CD4-positive, alpha-beta T cell (primary cell): ENCODE results near the gene ARSI. TPM values are rescaled to one million over a fixed set of nuclear protein-coding genes. Genes with fewer than 3 reads are reported as not detected.

Experiments
- ATAC-seq: fragments of 200-7000 bp; cut with Tn5 transposase; one replicate; pipeline ENCODE4 v1.10.0; 2022; ENCODE audit warnings: mild to moderate bottlenecking; ENCODE audit not compliant: poor library complexity
- CTCF ChIA-PET: fragments of 350-600 bp; sonication (Branson Sonifier 250); formaldehyde crosslinking; loops from one replicate; lab custom pipeline; 2021; ENCODE audit warnings: antibody characterized with exemption, inconsistent platforms; lab: Charles Lee
- POLR2A ChIA-PET: fragments of 350-600 bp; sonication (Branson Sonifier 250); formaldehyde crosslinking; loops from one replicate; lab custom pipeline; 2021; ENCODE audit warnings: antibody characterized with exemption, inconsistent platforms; lab: Charles Lee
- DNase-seq, 14 experiments: peaks; one replicate each; pipeline ENCODE4 v3.0.0-alpha.2; 2013 to 2020; ENCODE audit warnings: mixed read lengths in 2 of 14
- H3K27ac ChIP-seq, 2 donors: one replicate each; pipeline versions ENCODE4 v1.5.1 to v1.7.0; 2013; ENCODE audit warnings: low read length in 2 of 2, low read depth in 1 of 2, mild to moderate bottlenecking in 1 of 2
- H3K27me3 ChIP-seq, 2 experiments: 1 replicate in 1 of 2; 2 replicates in 1 of 2; pipeline versions ENCODE4 v1.6.1 to v1.7.0; 2013; ENCODE audit warnings: low read length in 2 of 2, control low read depth in 1 of 2, mild to moderate bottlenecking in 1 of 2, moderate library complexity in 1 of 2; ENCODE audit not compliant: insufficient read depth in 2 of 2, control insufficient read depth in 1 of 2
- H3K36me3 ChIP-seq: one replicate; pipeline ENCODE4 v1.6.1; 2013; ENCODE audit warnings: low read length, control low read depth; ENCODE audit not compliant: insufficient read depth
- H3K4me1 ChIP-seq: one replicate; pipeline ENCODE4 v1.6.1; 2013; ENCODE audit warnings: low read length, control low read depth; ENCODE audit not compliant: insufficient read depth
- H3K4me3 ChIP-seq: one replicate; pipeline ENCODE4 v1.5.1; 2013; ENCODE audit warnings: mild to moderate bottlenecking, low read length, moderate library complexity
- H3K9me3 ChIP-seq, 2 experiments: 1 replicate in 1 of 2; 2 replicates in 1 of 2; pipeline versions ENCODE4 v1.6.1 to v1.7.0; 2013; ENCODE audit warnings: low read length in 2 of 2, mild to moderate bottlenecking in 2 of 2, control low read depth in 1 of 2, moderate library complexity in 1 of 2; ENCODE audit not compliant: control insufficient read depth in 1 of 2, insufficient read depth in 1 of 2
- H3K27ac Mint-ChIP-seq: one replicate; pipeline ENCODE4 v1.8.0; 2020; ENCODE audit warnings: mixed read lengths
- H3K27me3 Mint-ChIP-seq: one replicate; pipeline ENCODE4 v1.8.0; 2021; ENCODE audit warnings: mixed read lengths
- H3K36me3 Mint-ChIP-seq: one replicate; pipeline ENCODE4 v1.8.0; 2021; ENCODE audit warnings: low read depth, mixed read lengths
- H3K4me1 Mint-ChIP-seq: one replicate; pipeline ENCODE4 v1.8.0; 2021; ENCODE audit warnings: low read depth, mixed read lengths
- H3K4me3 Mint-ChIP-seq: one replicate; pipeline ENCODE4 v1.8.0; 2020; ENCODE audit warnings: mild to moderate bottlenecking, mixed read lengths
- H3K9me3 Mint-ChIP-seq: one replicate; pipeline ENCODE4 v1.8.0; 2020; ENCODE audit warnings: mixed read lengths
- CTCF ChIP-seq: fragments of 200-600 bp; IDR thresholded peaks from one replicate; pipeline ENCODE4 v1.8.0; 2022; ENCODE audit warnings: antibody characterized with exemption, mild to moderate bottlenecking
- intact Hi-C, 2 experiments: fragments of 100-400 bp; cut with DNase I in 1 of 2; cut with micrococcal nuclease in 1 of 2; formaldehyde crosslinking; loops; one replicate each; pipeline versions ENCODE4 v1.15.1 to v1.9.0; 2023 to 2025; cut with DNase I, micrococcal nuclease
- total RNA-seq, 174 experiments: library from RNA in 2 of 174; stranded (reverse) in 2 of 174; gene quantifications; one replicate each; pipeline ENCODE4 v1.2.3 and lab custom pipeline; 2021 to 2026

Gene ARSI
- total RNA-seq, 2 experiments from 2014 or later, result 0.22 to 0.56 TPM

- Mint-ChIP-seq H3K4me1 (no peaks in the 10 kb centered on the region), H3K9me3 (no peaks in the 10 kb centered on the region), H3K4me3 (no peak overlapping the region), H3K36me3 (no peaks in the 10 kb centered on the region), H3K27ac (no peak overlapping the region), H3K27me3 (peaks cover 18% of the 10 kb centered on the region)
- intact Hi-C loops, result no loop called here
- H3K36me3 ChIP-seq, result no peaks in the 10 kb centered on the region
- no peak overlapping the region for H3K4me3 ChIP-seq
- DNase-seq (no peak), ATAC-seq (no peak)
- H3K27ac ChIP-seq, result no peak overlapping the region
- POLR2A ChIA-PET, result no interaction called here
- H3K27me3 ChIP-seq, result no peaks in the 10 kb centered on the region
- TF ChIP-seq CTCF, result no peak
- CTCF ChIA-PET, result no interaction called here
- H3K9me3 ChIP-seq, result peaks cover 0 to 5% of the 10 kb centered on the region in 2 experiments
- H3K4me1 ChIP-seq, result no peaks in the 10 kb centered on the region
These were observed 23.2 kb downstream of the ARSI start for GRCh38 chr5:150279330-150280020.

- H3K4me3 Mint-ChIP-seq, result no peak overlapping the region
- intact Hi-C loops, result no loop called here
- POLR2A ChIA-PET, result no interaction called here
- ATAC-seq, result no peak
- CTCF ChIA-PET, result no interaction called here
- TF ChIP-seq CTCF, result no peak
- no peaks in the 10 kb centered on the region for H3K4me1 ChIP-seq
- H3K9me3 ChIP-seq, result peaks cover 0 to 5% of the 10 kb centered on the region in 2 experiments
- peaks cover 18% of the 10 kb centered on the region for H3K27me3 Mint-ChIP-seq
- H3K4me3 ChIP-seq, result no peak overlapping the region
- no peaks in the 10 kb centered on the region for H3K36me3 Mint-ChIP-seq
- H3K36me3 ChIP-seq, result no peaks in the 10 kb centered on the region
- H3K27me3 ChIP-seq, result no peaks in the 10 kb centered on the region
- no peaks in the 10 kb centered on the region for H3K4me1 Mint-ChIP-seq
- no peak for DNase-seq
- no peak overlapping the region for H3K27ac ChIP-seq
- no peak overlapping the region for H3K27ac Mint-ChIP-seq
- H3K9me3 Mint-ChIP-seq, result no peaks in the 10 kb centered on the region
These were observed 23.8 kb downstream of the ARSI start for GRCh38 chr5:150278916-150279315.

- Histone ChIP-seq H3K4me3 (no peak overlapping the region), H3K27ac (no peak overlapping the region), H3K9me3 (peaks cover 0 to 5% of the 10 kb centered on the region in 2 experiments), H3K27me3 (no peaks in the 10 kb centered on the region), H3K4me1 (no peaks in the 10 kb centered on the region), H3K36me3 (no peaks in the 10 kb centered on the region)
- TF ChIP-seq CTCF, result no peak
- ChIA-PET CTCF (no interaction called here), POLR2A (no interaction called here)
- no peaks in the 10 kb centered on the region for H3K36me3 Mint-ChIP-seq
- H3K27ac Mint-ChIP-seq, result no peak overlapping the region
- peaks cover 18% of the 10 kb centered on the region for H3K27me3 Mint-ChIP-seq
- no peak for ATAC-seq
- H3K4me1 Mint-ChIP-seq, result no peaks in the 10 kb centered on the region
- H3K9me3 Mint-ChIP-seq, result no peaks in the 10 kb centered on the region
- intact Hi-C loops, result no loop called here
- no peak overlapping the region for H3K4me3 Mint-ChIP-seq
- no peak for DNase-seq
These were observed 24.5 kb downstream of the ARSI start for GRCh38 chr5:150278046-150278730.
